SKM-1 treated with dmso at 0.1 percent for 144 hours (cell line): Measurements from ENCODE around the gene SP9.

Source experiments
- DNase-seq: peaks from one replicate; lab custom pipeline; 2025; ENCODE audit not compliant: unreplicated experiment; lab: John Stamatoyannopoulos, UW

The SP9 gene

DNA sequence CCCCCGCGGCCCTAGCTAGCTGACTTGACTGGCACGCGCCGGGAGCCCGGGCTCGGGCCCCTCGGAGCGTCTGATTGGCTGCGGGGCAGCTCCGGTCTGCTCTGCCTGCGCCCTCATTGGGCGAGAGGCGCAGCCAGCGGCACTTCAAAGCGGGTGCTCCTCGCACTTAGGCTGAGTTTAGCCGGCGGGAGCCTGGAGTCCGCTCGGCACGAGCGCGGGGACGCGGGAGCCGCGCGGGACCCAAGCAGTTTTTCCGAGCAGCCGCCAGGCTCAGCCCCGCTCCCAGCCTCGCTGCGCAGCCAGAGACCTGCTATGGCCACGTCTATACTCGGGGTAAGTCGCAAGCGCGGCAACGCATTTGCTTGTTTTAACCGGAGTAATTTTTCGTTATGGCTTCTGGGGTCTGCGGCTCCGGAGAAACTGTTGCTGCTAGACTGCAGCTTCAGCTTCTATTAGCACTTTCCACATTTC lies at the start of gene SP9:
SP9 (plus strand) TSS at position 174 of the 471 bp plus-strand sequence; CDS start at position 313, 139 bp downstream.
- DNase-seq, result no peak

DNA sequence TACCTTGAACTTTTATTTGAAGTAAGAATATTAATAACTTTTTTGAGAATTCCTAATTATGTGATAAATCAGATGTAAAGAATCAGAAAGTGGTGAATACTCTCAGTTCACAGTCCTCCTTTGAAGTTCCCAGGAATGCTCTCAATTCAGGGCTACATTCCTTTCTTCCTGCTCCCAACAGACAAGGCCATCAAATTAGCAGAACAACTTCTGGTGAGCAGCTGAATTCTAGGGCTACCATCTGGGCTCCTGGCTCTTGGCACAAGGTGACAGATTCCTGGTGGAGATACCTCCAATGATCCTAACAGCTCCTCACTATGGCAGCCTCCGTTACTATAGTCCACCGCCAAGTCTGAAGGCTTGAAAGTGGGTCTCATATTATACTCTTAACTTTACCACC lies 48.6 kb upstream of the SP9 start:
- DNase-seq, result no peak

DNA sequence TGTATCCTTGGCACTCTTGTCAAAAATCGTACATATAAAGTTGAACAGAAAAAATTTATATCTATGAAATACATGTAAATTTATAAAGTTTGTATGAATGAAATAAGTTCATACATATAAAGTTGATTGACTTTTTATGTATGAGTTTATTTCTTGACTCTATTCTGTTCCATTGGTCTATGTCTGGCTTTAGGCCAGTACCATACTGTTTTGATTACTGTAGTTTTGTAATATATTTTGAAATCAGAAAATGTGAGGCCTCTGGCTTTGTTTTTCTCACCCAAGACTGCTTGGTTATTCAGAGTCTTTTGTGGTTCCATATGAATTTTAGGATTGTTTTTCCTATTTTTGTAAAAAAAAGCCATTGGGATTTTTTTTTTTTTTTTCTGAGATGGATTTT lies 41.8 kb upstream of the SP9 start:
- DNase-seq, result no peak

DNA sequence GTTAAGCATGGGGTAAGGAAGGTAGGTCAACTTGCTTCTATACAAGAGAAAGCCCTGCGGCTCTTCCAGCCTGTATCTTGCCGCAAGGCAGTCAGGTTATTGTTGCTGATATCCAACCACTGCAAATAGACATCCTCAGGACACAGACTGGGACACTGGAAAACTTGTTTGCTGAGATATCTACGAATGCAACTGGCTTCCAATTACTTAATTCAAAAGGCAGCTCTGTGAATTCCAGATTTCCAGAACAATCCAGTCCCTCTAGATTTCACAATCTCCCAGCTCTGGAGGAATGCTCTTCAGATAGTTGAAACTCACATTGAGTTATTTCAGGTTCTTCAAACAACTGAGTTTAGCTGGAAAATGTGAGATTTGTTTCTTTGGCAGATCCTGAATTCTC lies 34.6 kb upstream of the SP9 start:
- no peak for DNase-seq

DNA sequence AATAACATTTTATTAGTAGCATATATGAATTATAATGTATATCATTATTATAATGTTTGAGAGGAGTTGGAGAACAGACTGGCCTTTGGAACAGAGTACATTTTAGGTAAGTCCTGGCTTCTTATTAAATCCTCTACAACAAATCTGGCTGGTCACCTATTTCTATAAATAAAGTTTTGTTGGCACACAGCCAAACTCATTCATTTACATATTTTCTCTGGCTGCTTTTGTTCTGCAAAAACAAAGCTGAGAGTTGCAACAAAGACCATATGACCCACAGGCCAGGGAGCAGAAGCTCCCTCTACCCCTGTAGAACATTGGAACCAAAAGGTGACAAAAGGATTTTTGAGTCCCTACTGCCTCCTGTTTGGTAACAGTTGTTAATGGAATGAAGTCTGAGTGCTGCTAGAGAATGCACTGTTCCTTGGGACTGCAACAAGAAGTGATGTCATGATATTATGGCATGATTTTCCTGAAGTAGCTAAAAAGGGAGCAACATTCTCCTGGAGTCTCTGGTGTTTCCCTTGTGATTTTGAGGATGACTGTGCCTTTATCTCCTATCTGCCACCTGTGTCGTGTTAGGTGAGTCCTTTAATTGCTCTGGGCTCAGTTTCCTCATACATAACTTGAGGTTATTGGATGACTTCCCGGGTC lies 22.0 kb upstream of the SP9 start:
- DNase-seq, result no peak

DNA sequence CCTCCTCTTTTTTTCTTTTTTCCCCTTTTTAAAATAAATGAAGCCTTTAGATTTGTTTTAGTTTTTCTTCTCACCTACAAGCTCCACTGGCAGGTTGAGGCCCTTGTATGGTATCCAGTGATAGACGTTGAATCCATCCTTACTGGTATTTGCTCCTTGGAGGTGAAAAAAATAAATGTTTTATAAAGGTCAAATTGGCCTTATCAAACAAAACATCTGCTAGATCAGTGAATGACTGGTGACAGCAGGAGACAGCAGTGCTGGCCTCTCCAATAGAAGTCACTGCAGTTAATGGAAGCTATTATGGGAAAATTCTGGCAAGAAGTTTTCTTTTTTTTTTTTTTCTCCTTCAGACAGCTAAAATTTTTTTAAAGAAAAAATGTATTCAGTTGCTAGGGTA lies 12.6 kb upstream of the SP9 start:
- DNase-seq, result no peak

DNA sequence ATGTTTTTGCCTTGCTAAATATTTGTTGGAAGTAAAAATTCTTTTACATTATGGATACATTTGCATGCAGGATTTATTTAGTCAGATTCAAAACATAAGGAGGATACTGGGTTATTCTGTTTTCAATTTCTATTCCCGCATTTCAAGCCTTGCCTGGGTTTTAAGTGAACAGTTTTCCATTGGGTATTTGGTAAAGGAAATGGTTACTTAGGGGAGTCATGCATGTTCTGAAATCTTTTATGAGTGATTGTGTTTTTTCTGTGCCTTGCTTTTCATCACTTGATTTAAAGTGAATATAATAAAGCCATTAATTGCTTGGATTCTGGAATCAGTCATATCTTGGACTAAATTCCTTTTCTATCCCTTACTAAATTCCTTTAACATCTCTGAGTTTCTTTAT lies 12.0 kb upstream of the SP9 start:
- no peak for DNase-seq

DNA sequence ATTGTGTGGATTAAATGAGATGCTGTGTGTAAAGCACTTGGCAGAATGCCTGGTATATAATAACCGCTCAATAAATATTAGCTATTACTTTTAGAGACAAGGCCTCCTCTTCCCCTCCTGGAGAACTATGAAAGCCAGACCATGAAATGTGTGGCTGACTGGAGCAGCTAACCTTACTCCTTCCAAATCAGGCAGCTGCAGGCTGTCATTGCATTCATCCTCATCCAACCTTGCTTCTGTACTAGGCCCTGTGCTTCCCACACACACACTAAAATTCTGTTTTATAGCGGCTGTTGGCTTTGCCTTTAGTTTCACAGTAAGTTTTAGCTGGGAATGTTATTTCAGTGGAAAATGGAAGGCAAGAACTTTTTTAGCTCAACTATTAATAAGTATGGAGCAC lies 10.2 kb upstream of the SP9 start:
- no peak for DNase-seq

DNA sequence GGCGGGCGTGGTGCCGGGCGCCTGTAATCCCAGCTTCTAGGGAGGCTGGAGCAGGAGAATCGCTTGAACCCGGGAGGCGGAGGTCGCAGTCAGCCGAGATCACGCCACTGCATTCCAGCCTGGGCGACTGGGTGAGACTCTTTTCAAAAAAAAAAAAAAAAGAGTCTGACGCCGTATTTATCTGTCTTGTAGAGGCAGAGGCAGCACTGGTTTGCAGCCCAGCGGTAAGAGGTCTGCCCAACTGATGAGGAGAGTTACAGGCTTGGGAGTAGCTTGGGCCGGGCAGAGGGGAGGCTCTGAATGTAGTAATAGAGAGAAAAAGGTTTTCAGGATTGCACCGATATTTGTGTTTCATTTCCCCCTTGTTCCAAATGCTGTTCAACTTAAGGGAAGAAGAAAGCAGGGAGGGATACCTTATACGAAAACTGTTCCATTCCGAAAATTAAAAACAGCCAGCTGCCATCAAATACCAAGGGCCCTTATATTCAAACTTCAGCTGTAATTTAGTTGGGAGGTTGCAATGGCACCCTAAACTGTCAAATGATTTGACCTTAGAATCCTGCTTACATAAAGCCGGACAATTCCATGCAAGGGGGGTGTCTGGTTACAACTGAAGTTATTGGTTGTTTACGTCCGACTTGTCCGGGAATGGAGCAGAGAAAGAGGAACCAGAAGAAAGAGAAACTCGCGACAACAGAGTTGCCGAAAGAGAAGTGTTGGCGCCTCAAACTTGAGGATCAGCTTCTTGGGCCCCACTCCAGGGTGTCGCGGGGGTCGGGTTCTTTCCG lies 9.2 kb upstream of the SP9 start:
- no peak for DNase-seq

DNA sequence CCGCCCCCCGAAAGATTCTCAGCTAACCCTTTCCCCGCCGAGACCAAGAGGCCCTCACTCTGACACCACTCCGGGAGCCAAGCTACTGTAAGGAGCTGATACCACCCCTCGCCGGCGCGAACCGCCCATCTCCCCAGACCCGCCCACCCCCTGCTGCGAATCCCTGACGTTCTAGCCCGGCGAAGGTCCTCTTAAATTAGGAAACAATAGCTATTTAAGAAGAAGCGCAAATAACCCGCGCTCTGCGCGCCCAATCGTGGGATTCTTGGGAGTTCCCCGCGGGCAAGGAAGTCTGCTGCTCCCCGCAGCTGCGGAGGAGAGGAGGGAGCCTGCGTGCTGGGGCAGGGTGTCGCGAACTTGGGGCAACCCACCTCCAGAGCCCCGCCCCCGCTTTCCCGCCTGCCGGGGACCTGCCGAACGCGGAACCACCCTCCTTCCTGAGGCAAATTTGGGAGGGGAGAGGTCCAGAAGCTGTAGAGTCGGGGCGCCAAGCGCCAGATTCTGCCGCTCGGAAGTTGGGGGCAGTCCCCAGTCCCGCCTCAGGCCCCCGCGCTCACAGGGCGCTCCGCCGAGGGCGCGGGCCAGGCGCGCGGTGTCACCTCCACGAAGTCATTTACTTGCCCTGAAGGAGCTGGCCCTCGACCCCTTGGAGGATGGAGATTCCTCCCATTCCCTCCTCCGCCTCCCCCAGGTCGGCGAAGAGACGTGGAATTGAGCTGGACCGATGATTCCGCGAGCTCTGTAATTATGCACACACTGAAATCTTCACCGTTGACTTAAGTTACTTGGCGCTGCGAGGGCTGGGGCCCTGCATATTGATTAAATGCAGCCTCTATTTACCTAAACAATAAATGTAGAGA lies 8.4 kb upstream of the SP9 start:
- no peak for DNase-seq

DNA sequence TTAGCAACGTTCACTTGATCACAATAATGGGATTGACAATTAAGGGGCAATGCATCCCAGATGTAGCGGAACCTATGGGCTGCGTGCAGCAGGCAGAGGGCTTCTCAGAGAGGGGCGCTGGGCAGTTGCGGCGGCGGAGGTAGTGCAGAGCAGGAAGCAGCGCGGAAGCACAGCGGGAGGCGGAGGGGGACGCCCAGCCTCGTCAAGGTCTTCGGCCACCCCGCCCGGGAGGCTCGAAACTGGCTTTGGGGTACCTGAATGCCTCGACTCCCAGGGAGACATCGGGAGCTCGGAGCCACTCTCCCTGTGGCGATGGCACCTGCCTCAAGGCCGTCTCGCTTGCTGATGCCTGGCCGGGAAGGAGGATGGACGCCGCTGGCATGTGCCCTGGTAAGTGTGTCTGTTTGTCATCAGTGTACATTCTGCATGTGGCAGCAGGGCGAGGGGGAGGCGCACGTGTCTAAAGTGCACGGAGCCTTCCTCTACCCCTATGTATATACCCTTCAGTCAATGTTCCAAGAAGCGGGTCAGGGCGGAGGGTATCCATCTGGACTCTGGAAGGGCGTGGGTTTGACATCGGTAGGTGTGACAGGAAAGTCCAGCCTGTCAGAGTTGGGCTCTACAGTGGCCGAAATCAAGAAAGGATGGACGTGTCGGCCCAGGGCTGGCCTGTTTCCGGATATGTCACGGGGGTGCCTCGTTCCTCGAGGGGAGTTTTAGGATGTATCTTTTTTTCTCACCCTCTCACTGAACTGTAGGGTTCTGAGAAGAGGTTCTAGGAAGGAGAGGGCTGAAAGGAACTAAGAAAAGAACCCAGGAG lies 7.5 kb upstream of the SP9 start:
- DNase-seq, result no peak

DNA sequence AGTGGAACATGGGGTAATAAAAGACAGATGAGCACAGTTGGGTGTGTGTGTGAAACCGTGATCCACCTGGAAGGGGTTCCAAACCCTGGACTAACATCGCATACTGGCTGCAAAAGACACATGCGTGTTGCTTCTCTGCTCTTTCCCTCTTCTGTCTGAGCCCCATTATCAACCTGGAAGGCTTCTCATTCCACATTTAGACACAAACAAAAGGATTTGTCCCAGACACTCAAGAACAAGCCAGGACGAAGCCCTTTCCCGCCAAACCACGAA lies 7.0 kb upstream of the SP9 start:
- DNase-seq, result no peak

DNA sequence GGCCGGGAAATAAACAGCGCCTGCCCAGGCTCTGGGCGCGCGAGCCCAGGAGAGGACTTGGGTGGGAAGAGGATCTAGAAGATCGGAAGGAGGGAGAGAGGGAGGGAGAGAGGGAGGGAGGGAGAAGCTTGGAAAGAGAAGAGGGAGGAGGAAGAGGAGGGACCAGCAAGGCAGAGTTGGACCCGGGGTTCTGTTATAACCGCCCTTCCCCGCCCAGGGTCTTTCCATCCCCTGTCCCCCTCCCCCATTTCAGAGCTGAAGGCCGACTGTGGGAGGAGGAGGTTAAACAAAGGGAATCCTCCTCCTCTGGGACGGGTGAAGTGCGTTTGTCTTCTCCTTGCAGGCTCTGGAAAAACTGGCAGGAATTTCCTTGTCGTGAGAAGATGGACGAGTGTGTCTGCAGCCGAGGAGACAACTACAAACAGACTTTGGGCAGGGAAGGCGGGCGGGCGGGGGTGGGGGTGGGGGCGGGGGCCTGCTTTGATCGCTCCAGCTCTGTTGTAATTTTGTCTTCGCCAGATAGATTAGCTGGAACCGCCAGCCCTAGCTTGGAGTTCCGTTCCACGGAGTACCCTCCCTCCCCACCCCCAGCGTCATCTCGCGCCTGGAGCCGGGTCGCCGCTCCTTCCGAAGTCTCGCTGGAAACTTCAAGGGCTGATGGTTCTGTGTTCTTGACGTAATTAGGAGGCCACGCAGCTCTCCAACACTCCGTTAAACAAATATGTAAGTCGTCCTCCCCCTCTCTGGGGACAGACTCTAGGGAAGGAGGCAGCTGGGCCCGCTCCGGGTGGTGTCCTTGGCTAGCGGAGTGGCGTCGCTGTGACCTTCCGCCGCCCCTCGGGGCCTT lies 6.4 kb upstream of the SP9 start:
- DNase-seq, result no peak

DNA sequence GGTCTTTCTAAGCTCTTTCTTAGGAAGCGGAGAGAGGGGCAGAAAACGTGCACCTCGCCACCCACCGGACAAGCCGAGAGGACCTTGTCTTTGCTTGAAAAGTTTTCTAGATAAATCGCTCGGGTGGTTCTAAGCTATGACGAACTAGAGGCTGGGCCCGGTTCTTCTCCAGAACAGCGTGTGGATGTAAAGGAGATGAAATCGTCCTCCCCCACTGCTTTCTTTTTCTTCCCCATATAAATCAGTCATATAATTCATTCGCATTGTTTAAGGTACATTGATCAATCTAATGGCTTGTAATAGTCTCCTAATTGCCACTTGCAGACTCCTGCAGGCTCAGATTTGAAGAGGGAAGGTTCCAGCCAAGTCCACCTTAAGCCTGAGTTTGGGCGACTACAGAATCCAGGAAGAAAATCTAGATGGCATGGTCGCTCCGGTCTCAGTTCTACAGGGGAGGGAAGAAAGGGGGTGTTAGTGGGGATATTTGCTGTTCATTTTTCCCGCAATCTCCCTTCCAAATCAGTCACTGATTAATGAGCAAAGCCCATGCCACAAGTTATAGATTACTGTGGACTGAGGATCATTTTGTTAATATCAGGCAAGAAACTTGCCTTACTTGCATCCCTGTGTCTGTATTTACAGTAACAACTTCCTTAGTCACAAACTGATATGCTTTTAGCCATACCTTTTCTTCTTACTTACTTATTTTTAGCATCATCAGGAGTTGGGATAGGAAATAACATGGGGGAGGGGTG lies 5.6 kb upstream of the SP9 start:
- DNase-seq, result no peak

DNA sequence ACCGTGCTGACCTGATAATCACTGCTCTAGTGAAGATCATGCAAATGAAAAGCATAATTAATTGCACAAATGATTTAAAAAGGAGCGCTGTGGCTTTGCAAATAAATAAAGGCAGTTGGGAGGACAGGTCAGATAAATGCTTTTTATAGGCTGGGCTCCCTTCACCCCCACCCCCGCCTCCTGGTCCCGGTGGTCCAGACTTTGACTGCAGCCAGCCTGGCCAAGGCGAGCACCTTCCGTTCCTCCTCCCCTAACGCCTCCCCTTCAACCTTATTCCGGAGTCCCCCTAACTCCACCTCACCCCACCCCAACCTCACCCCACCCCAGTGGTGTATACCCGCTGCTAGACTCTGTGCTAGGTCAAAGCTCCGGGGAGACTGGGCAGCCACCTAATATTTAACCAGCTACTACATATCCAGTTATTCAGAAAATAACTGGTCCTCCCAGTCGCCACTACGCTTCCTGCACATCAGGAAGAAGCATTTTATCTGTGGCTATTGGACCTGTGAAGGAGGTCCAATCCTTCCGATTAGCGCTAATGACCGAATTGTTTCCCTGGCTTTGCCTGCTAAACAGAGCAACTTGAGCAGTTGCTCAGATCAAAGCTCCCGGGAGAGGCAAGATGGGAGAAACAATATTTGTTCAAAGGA lies 3.7 kb upstream of the SP9 start:
- DNase-seq, result no peak

DNA sequence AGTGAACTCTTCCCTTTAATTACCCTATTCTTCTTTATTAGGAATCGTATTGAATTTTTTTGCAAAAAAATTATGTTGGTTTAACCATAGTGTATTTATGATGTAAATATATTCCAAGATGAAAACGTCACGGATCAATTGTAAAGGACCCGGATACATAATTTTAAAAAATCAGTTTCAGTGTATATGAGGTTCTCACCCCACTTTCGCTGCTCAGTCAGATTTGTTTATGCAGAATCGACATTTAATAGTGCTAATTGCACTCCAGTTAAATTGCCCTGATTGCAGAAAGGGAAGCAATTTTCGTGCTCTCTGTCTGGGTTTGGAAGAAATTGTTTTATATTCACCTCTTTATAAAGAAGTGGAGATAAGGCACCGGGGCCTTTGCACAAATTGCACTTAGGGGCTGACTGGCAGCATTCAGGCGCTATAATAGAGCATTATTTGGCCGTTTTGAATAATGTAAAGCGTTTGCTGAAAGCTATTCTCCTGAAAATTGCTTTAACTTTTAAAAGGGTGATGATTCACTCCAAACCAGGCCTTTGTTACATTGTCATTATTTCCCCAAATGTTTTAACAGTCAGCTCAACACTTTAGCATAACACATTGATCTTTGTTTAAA lies 3.0 kb upstream of the SP9 start:
- DNase-seq, result no peak

DNA sequence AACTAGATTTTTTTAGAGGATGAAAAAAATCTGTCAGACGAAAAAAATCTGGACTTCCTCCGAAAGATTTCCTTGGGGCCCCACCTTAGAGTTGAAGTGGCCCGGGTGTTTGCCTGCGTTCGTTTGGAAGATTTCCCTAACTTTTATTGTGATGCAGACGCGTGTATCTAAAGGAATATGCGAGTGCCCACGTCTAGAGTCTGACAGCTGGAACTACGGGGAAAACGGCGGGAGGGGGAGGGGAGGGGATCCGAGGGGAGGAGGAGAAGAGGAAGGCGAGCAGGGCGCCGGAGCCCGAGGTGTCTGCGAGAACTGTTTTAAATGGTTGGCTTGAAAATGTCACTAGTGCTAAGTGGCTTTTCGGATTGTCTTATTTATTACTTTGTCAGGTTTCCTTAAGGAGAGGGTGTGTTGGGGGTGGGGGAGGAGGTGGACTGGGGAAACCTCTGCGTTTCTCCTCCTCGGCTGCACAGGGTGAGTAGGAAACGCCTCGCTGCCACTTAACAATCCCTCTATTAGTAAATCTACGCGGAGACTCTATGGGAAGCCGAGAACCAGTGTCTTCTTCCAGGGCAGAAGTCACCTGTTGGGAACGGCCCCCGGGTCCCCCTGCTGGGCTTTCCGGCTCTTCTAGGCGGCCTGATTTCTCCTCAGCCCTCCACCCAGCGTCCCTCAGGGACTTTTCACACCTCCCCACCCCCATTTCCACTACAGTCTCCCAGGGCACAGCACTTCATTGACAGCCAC lies 2.4 kb upstream of the SP9 start:
- no peak for DNase-seq

DNA sequence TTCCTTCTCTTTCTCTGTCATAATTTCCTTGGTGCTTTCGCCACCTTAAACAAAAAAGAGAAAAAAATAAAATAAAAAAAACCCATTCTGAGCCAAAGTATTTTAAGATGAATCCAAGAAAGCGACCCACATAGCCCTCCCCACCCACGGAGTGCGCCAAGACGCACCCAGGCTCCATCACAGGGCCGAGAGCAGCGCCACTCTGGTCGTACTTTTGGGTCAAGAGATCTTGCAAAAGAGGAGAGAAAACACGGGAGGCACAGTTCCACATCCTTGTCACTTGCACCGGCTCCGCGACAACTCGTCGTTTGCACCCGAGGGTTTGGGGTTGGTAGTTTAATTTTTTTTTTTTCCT lies 1.8 kb upstream of the SP9 start:
- no peak for DNase-seq
